ENCODE results near the gene C5orf52.
"Not testable (repeated sequence)": the region's sequence is repeated elsewhere in the genome, so short reads cannot be mapped to it uniquely, and the experiment has no call there.

Gene C5orf52

DNA sequence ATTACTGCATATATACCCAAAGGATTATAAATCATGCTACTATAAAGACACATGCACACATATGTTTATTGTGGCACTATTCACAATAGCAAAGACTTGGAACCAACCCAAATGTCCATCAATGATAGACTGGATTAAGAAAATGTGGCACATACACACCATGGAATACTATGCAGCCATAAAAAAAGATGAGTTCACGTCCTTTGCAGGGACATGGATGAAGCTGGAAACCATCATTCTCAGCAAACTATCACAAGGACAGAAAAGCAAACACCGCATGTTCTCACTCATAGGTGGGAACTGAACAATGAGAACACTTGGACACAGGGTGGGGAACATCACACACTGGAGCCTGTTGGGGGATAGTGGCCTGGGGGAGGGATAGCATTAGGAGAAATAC is 55.3 kb downstream of the C5orf52 start:
- not testable (repeated sequence) for DNase-seq (ENCODE audit: low read depth)

DNA sequence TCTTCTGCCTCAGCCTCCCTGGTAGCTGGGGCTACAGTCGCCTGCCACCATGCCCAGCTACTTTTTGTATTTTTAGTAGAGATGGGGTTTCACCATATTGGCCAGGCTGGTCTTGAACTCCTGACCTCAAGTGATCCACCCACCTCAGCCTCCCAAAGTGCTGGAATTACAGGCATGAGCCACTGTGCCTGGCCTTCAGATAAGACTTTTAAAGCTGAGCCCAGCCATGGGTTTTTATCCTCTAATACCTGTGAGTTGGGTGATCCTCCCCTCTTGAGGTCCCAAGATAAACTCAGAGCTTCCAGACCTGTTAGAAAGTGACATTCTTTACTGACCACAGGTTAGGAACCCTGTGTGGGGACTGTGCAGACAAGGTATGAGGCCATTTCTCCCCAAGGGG is 56.5 kb downstream of the C5orf52 start:
- DNase-seq (ENCODE audit: low read depth), result not testable (repeated sequence)
